Right cardiac atrium (tissue), 5 donors: ENCODE measurements around the gene JAKMIP1. TPM values are rescaled to one million over a fixed set of nuclear protein-coding genes. Genes with fewer than 3 reads are reported as not detected.

Experiments
- ATAC-seq, 2 donors: fragments of 200-7000 bp; cut with Tn5 transposase; one replicate each; pipeline versions ENCODE4 v1.8.0 to v1.9.1; 2020; ENCODE audit warnings: moderate library complexity in 2 of 2, mild to moderate bottlenecking in 1 of 2
- DNase-seq, 3 donors: peaks; one replicate each; pipeline ENCODE4 v3.0.0-alpha.2; 2020
- H3K27ac ChIP-seq: one replicate; pipeline ENCODE4 v1.5.1; 2013; ENCODE audit warnings: mild to moderate bottlenecking, low read length, control low read depth, moderate library complexity
- H3K27me3 ChIP-seq: one replicate; pipeline ENCODE4 v1.6.1; 2013; ENCODE audit not compliant: control insufficient read depth, insufficient read depth
- H3K4me1 ChIP-seq: one replicate; pipeline ENCODE4 v1.6.1; 2013; ENCODE audit warnings: low read length; ENCODE audit not compliant: control insufficient read depth, insufficient read depth
- H3K4me3 ChIP-seq: one replicate; pipeline ENCODE4 v1.5.1; 2013; ENCODE audit warnings: low read length, control low read depth
- H3K9me3 ChIP-seq: one replicate; pipeline ENCODE4 v1.6.1; 2013; ENCODE audit warnings: low read length; ENCODE audit not compliant: control insufficient read depth
- WGBS: extraction: QIAGEN DNeasy Blood & Tissue Kit; methylation state at CpG from one replicate; pipeline ENCODE4 v1.1.7; 2013; 5-methylcytosine and 5-hydroxymethylcytosine counted together
- intact Hi-C, 4 donors: fragments of 100-400 bp; cut with DNase I; formaldehyde crosslinking; loops; one replicate each; pipeline versions ENCODE4 v1.11.0 to v1.14.0; 2022 to 2023
- polyA plus RNA-seq: library from polyadenylated mRNA; stranded (reverse); fragments of 200-250 nt; gene quantifications from one replicate; pipeline ENCODE4 v1.2.3, GENCODE V29; 2013
- total RNA-seq, 4 donors: library from RNA; stranded (reverse); fragmentation: NEBNext Ultra II Directional; extraction: Animal tissue kit (Norgen Biotek cat#: 25700); gene quantifications; one replicate each; pipeline ENCODE4 v1.2.1, GENCODE V29; 2021
- donor health status: healthy with polysubstance abuse.
- donor health status: DM: no; HTN: yes; CAD: no.
- donor health status: DM: no; HTN: no; CAD: no.
- donor health status: DM: no; HTN: yes; CAD: no; lungs with severe emphysema.
- donor health status: DM: yes; HTN: yes; CAD: no.

JAKMIP1 gene
- total and polyA plus RNA-seq, 5 donors: 0.07 to 0.28 (median 0.20) TPM; not detected in 2

DNA sequence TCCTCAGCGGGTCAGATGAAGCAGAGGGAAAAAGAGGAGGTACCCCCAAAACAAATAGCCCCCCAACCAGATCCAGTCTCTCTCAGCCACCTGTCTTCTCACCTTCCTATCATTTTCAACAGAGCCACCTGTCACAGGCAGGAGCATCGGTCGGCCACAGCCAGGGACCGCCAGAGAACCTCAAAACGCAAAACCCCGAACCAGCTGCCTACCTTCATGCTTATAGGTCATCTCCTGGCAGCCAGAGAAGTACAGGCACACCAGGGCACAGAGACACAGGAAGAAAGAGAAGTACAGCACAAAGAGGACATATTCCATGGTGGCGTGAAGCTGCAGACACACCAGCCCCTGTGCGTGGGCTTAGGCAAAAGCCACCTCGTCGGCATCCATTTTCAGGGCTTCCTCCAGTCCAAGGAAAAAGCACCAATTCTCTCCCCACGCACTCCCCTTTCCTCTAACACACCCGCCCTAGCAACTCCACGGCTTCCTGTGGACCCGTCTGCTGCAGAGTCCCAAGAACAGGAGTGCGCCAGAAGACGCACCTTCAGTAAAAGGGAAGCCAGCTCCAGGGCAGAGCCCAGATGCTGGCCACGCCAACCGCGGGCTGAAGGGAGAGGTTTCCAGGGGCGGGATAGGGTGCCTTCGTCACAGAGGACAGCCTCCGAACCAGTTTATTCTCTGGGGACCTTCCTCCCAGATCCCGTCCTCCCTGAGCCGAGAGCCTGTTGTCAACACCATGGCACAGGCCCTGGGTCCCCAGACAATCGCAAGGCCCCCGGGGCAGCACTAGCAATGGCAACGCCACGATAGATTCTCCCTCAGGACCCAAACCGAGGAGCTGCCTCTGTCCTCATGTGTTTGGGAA lies 130.3 kb downstream of the JAKMIP1 start:
- Histone ChIP-seq H3K9me3 (no peaks in the 10 kb centered on the region), H3K27ac (no peak overlapping the region), H3K4me1 (no peaks in the 10 kb centered on the region), H3K27me3 (no peaks in the 10 kb centered on the region), H3K4me3 (no peak overlapping the region)
- no peak for ATAC-seq
- intact Hi-C loops: no loop called here
- 76% methylated on average over 29 of the region's 29 CpGs for WGBS
- no peak for DNase-seq

DNA sequence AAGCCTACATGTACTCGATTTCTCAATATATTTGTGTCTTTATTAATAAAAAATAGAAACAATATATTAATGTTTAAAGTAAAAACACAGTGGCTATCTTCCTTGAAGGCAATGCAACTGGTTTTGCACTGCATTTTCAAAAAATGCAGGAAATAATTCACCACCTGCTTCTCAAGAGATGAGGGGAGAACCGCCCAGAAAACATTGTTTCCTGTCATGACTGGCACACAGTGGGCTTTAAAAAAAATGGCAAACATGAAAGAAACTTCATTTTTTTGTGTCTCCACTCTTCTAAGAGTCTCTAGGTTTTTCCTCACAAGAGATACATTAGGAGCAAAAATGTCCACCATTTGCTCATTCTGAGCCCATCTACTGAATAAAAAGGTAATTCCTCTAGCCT lies 131.4 kb downstream of the JAKMIP1 start:
- H3K27me3 ChIP-seq: no peaks in the 10 kb centered on the region
- ATAC-seq (no peak), DNase-seq (no peak)
- no peak overlapping the region for H3K4me3 ChIP-seq
- no peak overlapping the region for H3K27ac ChIP-seq
- H3K4me1 ChIP-seq: no peaks in the 10 kb centered on the region
- 64% methylated on average over 2 of the region's 2 CpGs for WGBS
- no peaks in the 10 kb centered on the region for H3K9me3 ChIP-seq
- intact Hi-C loops: no loop called here

DNA sequence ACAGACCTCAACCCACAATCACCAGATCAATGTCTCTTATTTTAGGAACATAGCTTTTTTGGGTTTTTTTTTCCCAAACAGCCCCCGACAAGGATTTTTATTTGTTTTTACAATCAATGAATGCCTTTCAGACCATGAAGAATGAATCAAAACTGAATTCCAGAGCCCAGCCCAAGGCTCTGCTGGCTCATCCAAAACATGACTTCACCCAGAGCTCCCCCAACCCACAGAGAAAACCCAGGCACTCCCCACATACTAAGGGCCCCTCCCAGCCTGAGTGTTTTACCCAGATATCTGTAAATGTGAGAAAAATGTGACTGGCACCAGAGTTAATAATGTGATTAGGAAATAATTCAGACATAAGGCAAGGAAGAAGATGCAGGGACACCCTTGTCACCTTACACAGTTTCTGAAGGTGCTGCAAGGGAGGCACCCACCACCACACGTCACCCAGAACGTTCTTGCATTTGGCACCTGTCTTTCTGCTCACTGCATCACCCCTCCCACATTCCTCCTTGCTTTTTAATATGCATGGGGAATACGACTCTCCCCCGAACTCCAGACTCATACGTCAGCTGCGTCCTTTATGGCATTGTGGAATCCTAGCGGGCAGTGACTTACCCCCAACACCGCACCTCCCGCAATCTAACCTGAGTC lies 134.3 kb downstream of the JAKMIP1 start:
- Histone ChIP-seq H3K9me3 (no peaks in the 10 kb centered on the region), H3K4me3 (no peak overlapping the region), H3K27ac (no peak overlapping the region), H3K4me1 (no peaks in the 10 kb centered on the region), H3K27me3 (no peaks in the 10 kb centered on the region)
- DNase-seq: no peak
- intact Hi-C loops: no loop called here
- ATAC-seq: no peak
- WGBS: 67% methylated on average over 10 of the region's 10 CpGs

DNA sequence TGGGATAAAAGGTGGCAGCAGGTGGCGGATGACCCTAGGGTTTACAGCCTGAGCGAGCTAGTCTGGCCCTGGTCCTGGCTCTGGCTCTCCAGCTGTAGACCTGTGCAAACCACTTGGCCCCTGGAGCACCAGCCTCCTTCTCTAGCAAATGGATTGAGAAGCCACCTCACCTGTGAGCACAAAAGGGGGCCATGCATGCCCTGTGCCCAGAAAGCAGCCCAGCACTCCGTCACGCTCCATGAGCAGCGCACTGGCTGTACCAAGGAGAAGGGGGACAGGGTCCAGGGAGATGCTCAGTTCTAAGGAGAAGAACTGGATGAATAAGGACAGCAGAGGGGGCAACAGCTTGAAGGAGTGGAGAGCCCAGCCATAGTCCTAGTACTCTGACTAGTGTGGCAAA lies 135.2 kb downstream of the JAKMIP1 start:
- intact Hi-C loops: no loop called here
- Histone ChIP-seq H3K4me1 (no peaks in the 10 kb centered on the region), H3K27me3 (no peaks in the 10 kb centered on the region), H3K9me3 (peaks cover 2% of the 10 kb centered on the region), H3K27ac (no peak overlapping the region), H3K4me3 (no peak overlapping the region)
- no peak for ATAC-seq
- WGBS: 90% methylated on average over 5 of the region's 5 CpGs
- no peak for DNase-seq

DNA sequence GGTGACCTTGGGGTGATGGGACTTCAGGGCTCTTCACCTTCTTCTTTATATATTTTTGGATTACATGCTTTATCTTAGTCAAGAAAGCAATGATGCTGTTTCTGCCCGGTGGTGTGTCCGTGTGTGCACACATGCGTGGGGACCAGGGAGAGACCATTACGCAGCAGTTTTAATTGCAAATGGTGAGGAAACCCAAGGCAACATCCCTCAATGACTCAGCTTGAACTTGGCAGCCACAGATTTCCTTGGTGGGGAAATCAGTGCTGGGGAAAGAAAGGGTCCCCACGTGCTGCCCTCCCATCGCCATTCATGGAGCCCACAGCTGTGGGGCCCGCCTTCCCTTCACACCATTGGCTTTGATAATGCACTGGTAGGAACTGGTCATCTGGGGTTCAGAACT lies 136.0 kb downstream of the JAKMIP1 start:
- no peak overlapping the region for H3K27ac ChIP-seq
- H3K27me3 ChIP-seq: no peaks in the 10 kb centered on the region
- no peak overlapping the region for H3K4me3 ChIP-seq
- no peak for DNase-seq
- 74% methylated on average over 7 of the region's 7 CpGs for WGBS
- H3K4me1 ChIP-seq: no peaks in the 10 kb centered on the region
- ATAC-seq: no peak
- intact Hi-C loops: no loop called here
- peaks cover 2% of the 10 kb centered on the region for H3K9me3 ChIP-seq

DNA sequence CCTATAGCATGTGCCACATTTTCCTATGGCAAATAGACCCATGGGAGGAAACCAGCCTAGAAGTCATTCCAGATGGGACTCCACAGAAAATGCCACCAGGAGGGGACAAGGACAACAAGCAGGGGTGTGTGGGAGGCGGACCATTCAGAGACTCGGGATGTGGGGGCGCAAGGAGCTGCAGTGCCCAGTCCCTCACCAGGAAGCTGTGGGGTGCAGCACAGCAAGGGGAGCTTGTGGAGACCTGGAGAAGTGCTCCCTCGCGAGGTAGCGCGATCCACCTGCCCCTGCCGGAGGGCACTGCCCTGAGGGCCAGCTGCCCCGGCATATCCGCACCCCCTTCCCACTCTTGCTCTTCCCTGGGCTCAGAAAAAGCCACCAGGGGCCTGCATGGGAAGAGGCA lies 136.7 kb downstream of the JAKMIP1 start:
- Histone ChIP-seq H3K4me1 (no peaks in the 10 kb centered on the region), H3K9me3 (peaks cover 2% of the 10 kb centered on the region), H3K27ac (no peak overlapping the region), H3K27me3 (no peaks in the 10 kb centered on the region), H3K4me3 (no peak overlapping the region)
- ATAC-seq: no peak
- intact Hi-C loops: no loop called here
- DNase-seq: no peak
- 91% methylated on average over 10 of the region's 10 CpGs for WGBS

DNA sequence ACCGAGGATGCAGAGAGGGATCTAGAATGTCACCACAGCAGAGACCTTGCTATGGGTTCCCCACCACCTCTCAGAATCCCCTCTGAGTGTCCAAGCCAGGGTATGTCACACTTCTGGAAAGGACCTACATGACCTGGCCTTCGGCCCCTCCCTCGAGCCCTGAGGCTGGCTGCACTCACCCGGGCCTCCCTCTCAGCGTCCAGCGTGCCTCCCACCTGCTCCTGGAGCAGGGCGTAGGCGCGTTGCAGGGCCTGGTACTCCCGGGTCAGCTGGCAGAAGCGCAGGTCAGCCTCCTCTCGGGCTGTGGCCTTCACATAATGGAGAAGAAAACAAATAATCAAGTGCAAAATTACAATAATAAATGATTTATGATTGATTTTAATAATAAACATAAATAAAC lies 138.2 kb downstream of the JAKMIP1 start:
- intact Hi-C loops: no loop called here
- DNase-seq (no peak), ATAC-seq (no peak)
- Histone ChIP-seq H3K27ac (no peak overlapping the region), H3K27me3 (no peaks in the 10 kb centered on the region), H3K9me3 (peaks cover 6% of the 10 kb centered on the region), H3K4me3 (no peak overlapping the region), H3K4me1 (no peaks in the 10 kb centered on the region)
- WGBS: 88% methylated on average over 12 of the region's 12 CpGs

DNA sequence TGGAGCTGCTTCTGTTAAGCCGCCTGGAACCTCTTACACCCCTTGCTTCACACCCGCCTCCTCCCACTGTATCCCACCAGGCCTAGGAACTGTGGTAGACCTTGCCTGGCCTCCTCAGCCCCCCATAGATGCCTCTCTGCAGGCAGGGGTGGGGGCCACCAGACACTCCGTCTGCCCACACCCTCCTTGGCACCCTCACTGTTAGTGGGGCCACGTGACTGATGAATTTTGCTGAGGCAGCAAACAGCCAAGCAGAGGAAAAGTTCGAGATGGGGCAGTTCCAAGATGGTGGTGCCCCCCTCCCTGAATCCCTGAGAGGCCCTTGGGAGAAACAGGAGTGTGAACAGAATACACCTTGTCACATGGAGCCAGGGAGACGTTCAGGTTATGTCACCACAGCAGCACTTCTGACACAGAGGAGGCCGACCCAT lies 141.0 kb downstream of the JAKMIP1 start:
- 87% methylated on average over 7 of the region's 7 CpGs for WGBS
- H3K27me3 ChIP-seq: no peaks in the 10 kb centered on the region
- H3K4me1 ChIP-seq: no peaks in the 10 kb centered on the region
- no peak overlapping the region for H3K4me3 ChIP-seq
- peaks cover 6% of the 10 kb centered on the region for H3K9me3 ChIP-seq
- no peak overlapping the region for H3K27ac ChIP-seq
- DNase-seq: no peak
- ATAC-seq: no peak
- intact Hi-C loops: no loop called here

DNA sequence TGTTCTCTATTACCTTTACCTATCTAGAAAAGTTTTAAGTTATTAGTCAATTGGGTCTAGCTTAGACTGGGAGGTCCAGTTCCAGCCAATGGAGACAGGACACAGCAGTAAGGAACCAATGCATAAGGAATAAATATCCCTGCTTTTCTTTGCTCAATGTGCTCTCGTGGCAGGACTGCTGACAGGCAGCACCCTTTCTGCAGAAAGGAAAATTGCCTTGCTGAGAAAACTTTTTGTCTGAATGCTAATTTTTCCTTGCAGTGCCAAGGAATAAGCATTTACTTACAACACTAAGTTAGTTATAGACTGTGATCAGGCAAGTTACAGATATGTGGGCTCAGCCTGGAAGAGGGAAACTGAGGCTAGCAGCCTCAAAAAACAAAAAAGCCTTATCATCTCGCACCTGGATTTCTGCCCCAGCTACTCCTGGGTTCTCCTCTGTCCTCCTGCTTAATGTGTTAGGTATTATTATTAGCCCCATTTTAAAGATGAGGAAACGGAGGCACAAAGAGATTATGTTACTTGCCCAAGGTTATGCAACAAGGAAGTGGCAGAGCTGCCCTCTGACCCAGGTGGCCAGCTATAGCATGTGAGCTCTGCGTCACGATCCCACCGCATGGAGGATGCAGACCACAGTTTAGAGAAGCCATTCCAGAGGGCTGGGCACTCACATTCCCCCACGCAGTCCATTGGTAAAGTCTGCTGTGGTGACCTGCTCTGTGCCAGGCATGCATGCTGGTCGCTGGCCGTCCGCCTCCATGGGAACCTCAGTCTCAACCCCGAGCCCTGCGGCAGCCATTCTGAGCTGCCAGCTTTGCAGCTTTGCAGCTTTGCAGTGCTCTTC lies 141.6 kb downstream of the JAKMIP1 start:
- Histone ChIP-seq H3K4me1 (no peaks in the 10 kb centered on the region), H3K27ac (no peak overlapping the region), H3K9me3 (peaks cover 6% of the 10 kb centered on the region), H3K27me3 (no peaks in the 10 kb centered on the region), H3K4me3 (no peak overlapping the region)
- DNase-seq (no peak), ATAC-seq (no peak)
- WGBS: 88% methylated on average over 12 of the region's 12 CpGs
- intact Hi-C loops: no loop called here

DNA sequence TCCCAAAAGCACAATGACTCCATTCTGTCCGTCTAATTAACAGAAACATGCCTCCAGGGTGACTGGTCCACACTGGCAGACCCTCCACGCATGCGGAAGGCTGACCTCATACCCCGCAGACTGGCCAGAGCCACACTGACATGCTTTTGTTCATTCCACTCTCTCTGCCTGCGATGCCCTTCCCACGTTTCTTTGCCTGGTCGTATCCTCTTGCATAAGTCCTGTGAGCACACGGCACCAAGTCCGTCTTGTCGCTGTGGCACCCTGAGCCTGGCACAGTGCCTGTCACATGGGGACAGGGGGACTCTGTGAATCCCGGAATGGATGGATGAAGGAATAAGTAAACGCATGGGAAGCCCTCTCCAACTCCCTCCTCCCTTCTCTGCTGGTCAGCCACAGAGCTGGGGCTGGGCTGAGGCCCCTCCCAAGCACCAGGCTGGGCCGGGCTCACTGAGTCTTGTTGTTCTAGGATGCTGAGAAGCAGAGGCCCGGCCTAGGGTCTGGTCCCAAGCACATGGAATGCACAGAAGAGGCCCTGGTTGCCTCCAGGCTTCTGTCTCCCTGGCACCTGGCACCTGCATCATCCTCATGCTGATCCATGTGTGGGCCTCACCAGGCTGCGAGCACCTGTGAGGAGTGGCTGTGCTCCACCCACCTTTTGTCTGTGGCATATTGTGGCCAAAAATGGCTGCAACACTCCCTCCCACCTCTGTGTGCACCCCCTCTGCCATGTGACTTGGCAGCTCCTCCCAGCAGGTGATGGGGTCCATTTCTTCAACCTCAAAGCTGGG lies 143.2 kb downstream of the JAKMIP1 start:
- Histone ChIP-seq H3K9me3 (peaks cover 6% of the 10 kb centered on the region), H3K4me1 (no peaks in the 10 kb centered on the region), H3K4me3 (no peak overlapping the region), H3K27ac (no peak overlapping the region), H3K27me3 (no peaks in the 10 kb centered on the region)
- ATAC-seq (peak in 1 of 2 donors; percentile 25), DNase-seq (no peak)
- 83% methylated on average over 15 of the region's 15 CpGs for WGBS
- intact Hi-C loops: no loop called here
